Skeletal muscle tissue (tissue), 4 donors: ENCODE data around the gene SS18. TPM values are rescaled to one million over a fixed set of nuclear protein-coding genes. Genes with fewer than 3 reads are reported as not detected.

Experiments
- H3K27ac ChIP-seq: one replicate; pipeline ENCODE4 v1.7.0; 2013; ENCODE audit warnings: mild to moderate bottlenecking, low read depth, low read length, inconsistent platforms
- H3K27me3 ChIP-seq, 3 donors: one replicate each; pipeline ENCODE4 v1.7.0; 2013; ENCODE audit warnings: low read length in 3 of 3; ENCODE audit not compliant: control insufficient read depth in 3 of 3, insufficient read depth in 3 of 3
- H3K36me3 ChIP-seq, 3 donors: one replicate each; pipeline ENCODE4 v1.7.0; 2013; ENCODE audit warnings: low read length in 3 of 3; ENCODE audit not compliant: control insufficient read depth in 3 of 3, insufficient read depth in 3 of 3
- H3K4me1 ChIP-seq, 3 donors: one replicate each; pipeline ENCODE4 v1.7.0; 2013; ENCODE audit warnings: low read length in 3 of 3, mild to moderate bottlenecking in 3 of 3; ENCODE audit not compliant: control insufficient read depth in 3 of 3, insufficient read depth in 3 of 3
- H3K4me3 ChIP-seq, 3 donors: one replicate each; pipeline ENCODE4 v1.7.0; 2013; ENCODE audit warnings: low read length in 3 of 3
- H3K9ac ChIP-seq, 3 donors: one replicate each; pipeline ENCODE4 v1.7.0; 2013; ENCODE audit warnings: low read length in 3 of 3, mild to moderate bottlenecking in 3 of 3, moderate library complexity in 2 of 3, low read depth in 1 of 3
- H3K9me3 ChIP-seq, 3 donors: one replicate each; pipeline ENCODE4 v1.7.0; 2013; ENCODE audit warnings: low read length in 3 of 3; ENCODE audit not compliant: control insufficient read depth in 3 of 3
- total RNA-seq: library from RNA; depleted of rRNA; stranded (reverse); fragments of >200 nt; gene quantifications from one replicate; pipeline ENCODE4 v1.2.3, GENCODE V29; 2014
- donor health status: Osteomylitis.

The SS18 gene
- total RNA-seq, 1 donor from 2014 or later, result 55.3 TPM

DNA sequence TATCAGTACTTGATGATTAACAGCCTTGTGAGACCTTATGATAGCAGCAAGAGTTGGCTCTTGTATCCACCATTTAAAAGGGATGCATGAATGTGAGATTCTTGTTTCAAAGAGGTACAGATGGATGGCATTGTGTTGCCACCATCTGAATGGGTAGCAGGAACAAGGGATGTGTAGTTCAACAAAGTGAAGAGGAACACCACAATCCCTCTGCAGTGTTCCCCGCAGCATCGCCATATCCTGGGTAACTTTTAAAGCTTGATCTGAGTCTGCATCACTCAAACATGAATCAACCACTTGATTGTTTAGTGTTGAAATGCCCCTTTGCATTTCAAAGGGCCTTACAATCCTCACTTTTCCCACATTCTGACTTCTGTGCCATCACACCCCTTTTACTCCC, 106.7 kb downstream of the SS18 start:
- no peaks in the 10 kb centered on the region for H3K9me3 ChIP-seq
- H3K27ac ChIP-seq, result no peak overlapping the region
- no peaks in the 10 kb centered on the region for H3K36me3 ChIP-seq
- H3K27me3 ChIP-seq, result no peaks in the 10 kb centered on the region
- H3K9ac ChIP-seq, result no peak overlapping the region
- H3K4me1 ChIP-seq, result no peaks in the 10 kb centered on the region
- no peak overlapping the region for H3K4me3 ChIP-seq

DNA sequence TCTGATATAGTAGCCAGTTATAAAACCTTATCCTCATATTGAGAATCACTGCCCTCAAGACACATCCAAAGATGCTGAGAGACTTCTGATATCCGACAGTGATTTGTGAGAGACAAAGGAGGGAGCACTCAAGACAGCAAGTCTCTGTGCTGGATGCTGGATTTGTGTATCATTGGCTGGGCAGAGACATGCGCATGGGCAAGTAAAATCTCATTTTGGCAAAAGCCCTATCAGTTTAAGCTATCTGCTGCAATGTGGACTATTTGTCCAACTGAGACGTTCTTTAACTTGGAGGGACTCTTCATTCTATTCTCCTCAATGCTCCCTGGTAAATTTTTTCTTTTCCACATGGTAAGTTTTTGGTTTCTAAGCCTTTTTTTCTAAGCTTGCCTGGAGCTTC, 107.5 kb downstream of the SS18 start:
- H3K4me1 ChIP-seq, result no peaks in the 10 kb centered on the region
- no peak overlapping the region for H3K27ac ChIP-seq
- no peak overlapping the region for H3K4me3 ChIP-seq

DNA sequence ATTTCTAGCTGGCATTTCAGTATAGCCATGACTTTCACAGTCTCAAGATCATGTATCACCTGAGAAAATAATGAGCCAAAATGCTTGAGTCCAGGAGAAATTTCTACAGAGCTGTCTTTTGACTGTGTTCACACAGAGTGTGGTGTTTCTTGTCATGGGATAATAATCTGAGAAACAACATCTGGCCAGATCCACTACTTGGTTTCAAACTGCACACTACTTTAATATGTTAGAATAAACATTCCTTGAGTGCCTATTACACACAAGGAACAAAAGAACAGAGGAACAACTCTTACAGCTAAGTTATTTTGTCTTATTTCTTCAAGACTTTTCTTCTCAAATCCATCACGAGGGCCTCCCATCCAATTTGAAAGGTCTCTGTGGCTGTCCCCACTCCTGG, 108.3 kb downstream of the SS18 start:
- no peaks in the 10 kb centered on the region for H3K36me3 ChIP-seq
- no peaks in the 10 kb centered on the region for H3K27me3 ChIP-seq
- H3K4me3 ChIP-seq, result no peak overlapping the region
- no peak overlapping the region for H3K27ac ChIP-seq
- no peak overlapping the region for H3K9ac ChIP-seq
- H3K9me3 ChIP-seq, result no peaks in the 10 kb centered on the region
- no peaks in the 10 kb centered on the region for H3K4me1 ChIP-seq

More for the DNA sequence above, 107.5 kb downstream of the SS18 start:
- Histone ChIP-seq H3K9me3 (no peaks in the 10 kb centered on the region), H3K9ac (no peak overlapping the region), H3K36me3 (no peaks in the 10 kb centered on the region), H3K27me3 (no peaks in the 10 kb centered on the region)

DNA sequence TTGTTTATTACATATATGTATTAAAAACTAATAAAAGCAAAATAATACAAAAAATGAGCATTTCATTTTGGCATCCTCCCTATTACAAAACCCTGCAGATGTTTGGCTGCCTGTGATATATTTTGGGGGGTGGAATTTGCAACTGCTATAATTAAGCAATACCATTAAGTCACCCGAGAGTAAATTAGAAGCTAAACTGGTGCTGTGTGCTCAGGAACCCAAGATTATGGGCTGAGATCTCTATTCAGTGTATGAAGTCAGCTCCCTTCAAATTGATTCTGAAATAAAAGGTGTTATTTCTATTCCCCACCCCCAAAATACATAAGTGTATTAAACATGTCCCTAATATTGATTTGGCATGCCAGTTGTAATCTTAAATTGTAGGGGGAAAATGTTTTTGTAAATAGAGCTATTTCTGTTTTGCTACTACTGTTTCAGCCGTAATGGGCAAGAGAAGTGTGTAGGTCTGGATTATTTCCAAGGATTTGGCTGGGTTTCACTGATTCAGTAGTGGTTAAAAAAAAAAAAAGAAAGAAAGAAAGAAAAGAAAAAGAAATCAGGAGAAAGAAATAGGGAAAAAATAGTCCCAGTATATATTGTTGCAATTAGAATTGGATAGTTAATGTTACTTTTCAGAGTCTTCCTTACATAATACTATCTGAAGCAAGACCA, 110.9 kb downstream of the SS18 start:
- Histone ChIP-seq H3K27me3 (no peaks in the 10 kb centered on the region), H3K9ac (no peak overlapping the region), H3K4me1 (no peaks in the 10 kb centered on the region), H3K4me3 (no peak overlapping the region), H3K9me3 (no peaks in the 10 kb centered on the region), H3K27ac (no peak overlapping the region), H3K36me3 (no peaks in the 10 kb centered on the region)

DNA sequence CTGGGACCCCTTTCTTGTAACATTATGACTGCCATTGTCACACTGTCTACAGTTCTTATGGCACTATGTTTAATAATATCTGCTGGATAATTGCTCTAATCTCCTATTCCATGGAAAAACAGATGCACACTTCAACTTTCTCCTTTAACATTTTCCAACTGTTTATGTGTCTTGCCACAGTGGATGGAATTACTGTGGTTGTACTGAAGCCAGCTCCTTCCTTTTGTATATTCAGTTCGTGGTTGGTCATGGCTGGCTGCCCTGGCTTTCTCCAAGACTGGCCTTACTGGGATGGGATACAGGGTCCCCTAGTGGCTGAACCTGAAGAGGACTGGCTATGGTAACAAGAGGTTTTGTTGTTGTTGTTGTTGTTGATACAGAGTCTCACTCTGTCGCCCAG, 113.9 kb downstream of the SS18 start:
- H3K36me3 ChIP-seq, result no peaks in the 10 kb centered on the region
- H3K4me3 ChIP-seq, result no peak overlapping the region
- H3K9ac ChIP-seq, result no peak overlapping the region
- H3K27me3 ChIP-seq, result no peaks in the 10 kb centered on the region
- no peaks in the 10 kb centered on the region for H3K4me1 ChIP-seq
- no peaks in the 10 kb centered on the region for H3K9me3 ChIP-seq
- H3K27ac ChIP-seq, result no peak overlapping the region

DNA sequence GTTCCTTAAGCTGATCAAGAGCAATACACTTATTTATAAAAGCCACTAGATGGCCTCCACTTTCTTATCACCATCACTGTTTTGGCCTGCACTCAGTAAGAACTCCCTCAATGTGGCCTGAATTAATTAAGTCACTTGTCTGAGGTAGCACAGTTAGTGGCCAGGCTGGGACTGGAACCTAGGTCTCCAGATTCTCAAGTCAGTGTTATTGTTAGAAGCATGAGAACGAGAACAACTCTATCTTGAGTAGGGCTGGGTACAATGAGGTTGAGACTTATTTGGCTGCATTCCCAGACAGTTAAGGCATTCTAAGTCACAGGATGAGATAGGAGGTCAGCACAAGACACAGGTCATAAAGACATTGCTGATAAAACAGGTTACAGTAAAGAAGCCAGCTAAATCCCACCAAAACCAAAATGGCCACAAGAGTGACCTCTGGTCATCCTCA, 115.8 kb downstream of the SS18 start:
- no peaks in the 10 kb centered on the region for H3K4me1 ChIP-seq
- no peaks in the 10 kb centered on the region for H3K27me3 ChIP-seq
- H3K9ac ChIP-seq, result no peak overlapping the region
- H3K4me3 ChIP-seq, result no peak overlapping the region
- H3K27ac ChIP-seq, result no peak overlapping the region
- H3K36me3 ChIP-seq, result no peaks in the 10 kb centered on the region
- H3K9me3 ChIP-seq, result no peaks in the 10 kb centered on the region

Other genes starting within 250 kb of the SS18 start
- gene PSMA8, start 43.3 kb upstream of the SS18 start, total RNA-seq, result not detected
- gene TAF4B, start 135.8 kb upstream of the SS18 start, total RNA-seq, result 3.7 TPM